Non-pigmented ciliary epithelial cell (primary cell): ENCODE results near the gene DOCK7.
"Not testable (repeated sequence)": the region's sequence is repeated elsewhere in the genome, so short reads cannot be mapped to it uniquely, and the experiment has no call there.

ENCODE experiments used
- DNase-seq: peaks from one replicate; pipeline ENCODE4 v3.0.0-alpha.2; 2010; ENCODE audit warnings: low read depth

DOCK7 gene

DNA sequence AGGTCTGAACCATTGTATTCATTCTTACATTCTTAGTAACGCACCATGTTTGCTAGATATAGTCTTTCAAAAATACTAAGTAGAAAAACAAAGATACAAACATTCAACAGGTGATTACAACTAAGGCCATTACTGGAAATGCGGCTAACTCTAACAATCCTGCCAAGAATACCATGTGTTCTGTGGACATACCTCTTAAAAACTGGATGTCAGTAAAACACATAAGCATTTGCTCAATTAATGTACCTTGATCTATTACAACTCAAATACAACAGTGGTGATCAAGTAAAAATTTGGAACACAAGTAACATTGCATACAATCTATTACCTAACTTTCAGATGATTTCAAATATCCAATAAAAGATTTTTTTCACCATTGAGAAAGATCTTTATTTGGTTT lies 75.4 kb downstream of the DOCK7 start:
- DNase-seq, result no peak

DNA sequence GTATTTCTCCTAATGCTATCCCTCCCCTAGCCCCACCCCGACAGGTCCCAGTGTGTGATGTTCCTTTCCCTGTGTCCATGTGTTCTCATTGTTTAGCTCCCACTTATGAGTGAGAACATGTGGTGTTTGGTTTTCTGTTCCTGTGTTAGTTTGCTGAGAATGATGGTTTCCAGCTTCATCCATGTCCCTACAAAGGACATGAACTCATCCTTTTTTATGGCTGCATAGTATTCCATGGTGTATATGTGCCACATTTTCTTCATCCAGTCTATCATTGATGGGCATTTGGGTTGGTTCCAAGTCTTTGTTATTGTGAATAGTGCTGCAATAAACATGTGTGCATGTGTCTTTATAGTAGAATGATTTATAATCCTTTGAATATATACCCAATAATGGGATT lies 77.6 kb downstream of the DOCK7 start:
- DNase-seq, result not testable (repeated sequence)

DNA sequence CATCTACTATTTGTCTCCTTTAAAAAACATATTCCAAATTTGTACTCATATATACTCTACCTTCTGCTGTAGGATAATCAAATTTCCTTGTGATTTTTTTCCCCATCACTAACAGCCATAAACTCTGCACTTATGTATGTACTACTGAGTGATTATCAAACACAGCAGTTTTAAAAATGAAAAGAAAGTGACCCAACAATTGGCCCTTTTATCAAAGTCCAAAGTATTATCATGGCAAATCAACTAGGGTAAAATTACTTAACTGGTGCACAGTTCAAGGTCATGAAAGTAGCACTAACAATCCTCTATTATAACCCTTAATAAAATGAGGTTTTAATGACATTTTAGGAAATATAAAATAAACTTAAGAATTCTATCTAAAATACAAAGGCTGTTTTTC lies 79.3 kb downstream of the DOCK7 start:
- DNase-seq, result no peak

- DNase-seq, result peak; percentile 19
Measured at GRCh38 chr1:62601457-62601856, 86.7 kb downstream of the DOCK7 start.

DNA sequence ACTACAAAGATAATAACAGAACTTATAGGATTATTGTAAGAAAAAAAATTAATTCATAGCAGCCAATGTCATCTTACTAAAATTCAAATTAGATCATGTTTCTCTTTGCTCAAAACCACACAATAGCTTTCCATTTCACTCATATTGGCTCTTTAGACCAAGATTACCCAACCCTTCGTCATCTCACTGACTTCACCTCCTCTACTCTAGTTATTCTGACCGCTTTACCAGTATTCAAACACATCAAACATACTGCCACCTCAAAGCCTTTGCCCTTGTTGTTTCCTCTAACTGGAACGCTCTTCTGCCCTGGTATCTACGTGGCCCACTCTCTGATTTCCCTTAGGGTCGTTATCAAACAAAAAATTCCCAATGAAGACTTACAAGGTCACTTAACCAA lies 89.1 kb downstream of the DOCK7 start:
- peak; percentile 20 for DNase-seq

GRCh38 chr1:62597281-62597680 lies 90.9 kb downstream of the DOCK7 start, which contains the start of gene ANGPTL3:
TSS of gene ANGPTL3 (plus strand) at chr1:62597520. CDS start at chr1:62597567, 47 bp downstream.
- no peak for DNase-seq

- no peak for DNase-seq
Measured at GRCh38 chr1:62595647-62596046, 92.5 kb downstream of the DOCK7 start.

DNA sequence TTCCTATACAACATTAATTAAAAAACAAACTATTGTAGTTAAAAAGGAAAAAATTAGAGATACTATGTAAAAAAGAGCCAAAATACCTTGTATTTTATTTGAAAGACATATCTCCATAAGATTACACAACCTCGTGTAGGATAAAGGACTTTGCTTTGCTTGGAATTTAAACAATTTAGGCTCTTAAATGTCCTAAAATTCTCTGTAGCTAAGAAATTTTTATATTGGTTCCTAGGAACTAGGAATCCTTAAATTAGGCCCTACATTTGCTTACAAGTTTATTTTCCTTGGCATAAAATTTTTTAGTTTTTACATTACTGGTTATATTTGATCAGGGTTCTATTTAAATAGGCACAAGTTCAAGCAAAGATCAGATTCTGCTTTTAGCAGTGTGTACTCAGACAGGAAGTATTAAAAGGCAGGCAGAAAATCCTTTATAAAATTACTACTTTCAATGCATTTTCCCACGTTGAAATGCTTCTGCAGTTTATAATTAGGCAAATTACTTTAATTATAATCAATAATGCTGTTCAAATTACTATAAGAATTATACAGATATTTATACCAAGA lies 94.3 kb downstream of the DOCK7 start:
- no peak for DNase-seq

DNA sequence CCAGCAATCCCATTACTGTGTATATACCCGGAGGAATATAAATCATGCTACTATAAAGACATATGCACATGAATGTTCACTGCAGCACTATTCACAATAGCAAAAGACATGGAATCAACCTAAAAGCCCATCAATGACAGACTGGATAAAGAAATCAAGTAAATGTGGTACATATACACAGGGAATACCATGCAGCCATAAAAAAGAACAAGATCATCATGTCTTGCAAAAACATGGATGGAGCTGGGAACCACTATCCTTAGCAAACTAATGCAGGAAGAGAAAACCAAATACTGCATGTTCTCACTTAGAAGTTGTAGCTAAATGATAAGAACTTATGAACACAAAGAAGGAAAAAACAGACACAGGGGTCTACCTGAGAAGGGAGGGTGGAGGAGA lies 97.2 kb downstream of the DOCK7 start:
- no peak for DNase-seq

- no peak for DNase-seq
Measured at GRCh38 chr1:62590255-62590969, 97.8 kb downstream of the DOCK7 start.

DNA sequence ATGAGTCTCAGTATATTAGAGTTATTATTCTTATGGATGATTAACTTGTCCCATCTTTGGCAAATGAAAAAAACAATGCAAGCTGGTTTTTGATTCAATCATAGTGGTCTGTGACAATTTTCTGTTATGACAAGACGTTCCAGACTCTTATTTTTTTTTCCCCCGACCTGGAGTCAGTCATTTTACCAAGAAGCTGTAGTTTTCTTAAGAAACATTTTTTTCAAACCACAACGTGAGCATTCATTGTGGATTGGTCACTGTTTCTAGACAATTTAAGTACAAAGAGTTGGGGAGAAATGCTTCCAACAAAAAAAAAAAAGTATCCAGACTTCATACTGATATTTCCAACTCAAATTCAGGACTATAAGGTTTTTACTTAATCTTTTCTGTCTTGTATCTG lies 98.9 kb downstream of the DOCK7 start:
- peak; percentile 56 for DNase-seq

DNA sequence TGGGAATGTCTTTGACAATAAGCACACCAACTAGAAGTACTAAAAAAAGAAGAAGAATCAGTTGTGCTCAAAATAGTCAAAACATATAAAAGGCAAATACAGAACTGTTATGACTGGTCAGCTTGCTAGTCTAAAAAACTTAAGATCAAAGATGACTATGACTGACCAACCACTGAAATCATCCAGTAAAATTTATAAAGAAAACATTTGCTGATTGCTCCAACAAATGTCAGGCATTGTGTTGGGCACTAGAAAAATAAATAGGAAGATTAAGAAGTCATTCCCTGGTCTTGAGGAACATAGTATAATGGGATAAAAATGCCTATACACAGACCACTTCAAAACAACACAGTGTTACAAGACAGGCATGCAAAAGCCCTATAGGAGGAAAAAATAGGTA lies 100.2 kb downstream of the DOCK7 start:
- peak; percentile 26 for DNase-seq

DNA sequence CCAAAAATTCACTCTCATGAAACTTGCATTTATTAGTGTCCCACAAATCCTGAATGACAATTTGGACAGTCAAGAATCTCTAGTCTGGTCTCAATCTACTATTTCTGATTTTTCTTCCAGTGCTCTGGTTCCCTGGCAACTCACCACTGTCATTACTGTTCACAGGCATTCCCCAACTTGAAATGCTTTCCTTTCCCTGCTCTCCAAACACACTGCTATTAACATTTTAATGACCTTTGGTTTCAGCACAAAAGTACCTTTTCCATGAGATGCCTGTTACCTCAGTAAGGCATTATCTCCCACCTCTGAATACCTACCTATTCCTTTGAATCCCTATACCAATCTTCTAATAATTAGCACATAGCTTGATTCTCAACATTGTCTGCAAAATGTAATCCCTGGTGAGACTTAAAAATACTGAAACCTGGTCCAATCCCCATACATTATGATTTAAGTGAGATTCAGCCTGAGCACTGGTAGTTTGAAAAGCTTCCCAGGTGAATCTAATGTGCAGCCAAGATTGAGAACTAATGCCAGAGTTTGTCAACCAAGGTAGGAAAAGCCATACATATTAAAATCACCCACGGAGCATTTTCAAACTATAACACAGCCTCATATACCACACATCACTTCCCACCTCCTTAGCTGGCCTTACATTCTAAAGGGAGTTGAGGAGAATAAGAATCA lies 102.6 kb downstream of the DOCK7 start:
- DNase-seq, result no peak

GRCh38 chr1:62573675-62574074 lies 114.5 kb downstream of the DOCK7 start:
- DNase-seq, result no peak

DNA sequence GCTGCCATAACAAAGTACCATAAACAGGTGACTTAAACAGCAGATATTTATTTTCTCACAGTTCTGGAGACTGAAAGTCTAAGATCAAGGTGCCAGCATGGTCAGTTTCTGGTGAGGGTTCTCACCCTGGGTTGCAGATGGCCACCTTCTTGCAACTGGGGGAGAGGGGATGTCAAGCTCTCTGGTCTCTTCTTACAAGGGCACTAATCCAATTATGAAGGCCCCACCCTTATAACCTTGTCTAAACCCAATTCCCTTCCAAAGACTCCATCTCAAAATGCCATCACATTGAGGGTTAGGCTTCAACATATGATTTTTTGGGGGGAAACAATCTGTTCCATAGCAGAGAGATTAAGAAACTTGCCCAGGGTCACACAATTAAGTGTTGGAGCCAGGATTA lies 115.7 kb downstream of the DOCK7 start:
- no peak for DNase-seq

- DNase-seq, result not testable (repeated sequence)
Measured at GRCh38 chr1:62571517-62571916, 116.7 kb downstream of the DOCK7 start.

GRCh38 chr1:62567926-62568325 lies 120.3 kb downstream of the DOCK7 start:
- DNase-seq, result not testable (repeated sequence)

GRCh38 chr1:62567182-62567581 lies 121.0 kb downstream of the DOCK7 start:
- not testable (repeated sequence) for DNase-seq

- no peak for DNase-seq
Measured at GRCh38 chr1:62561306-62561705, 126.9 kb downstream of the DOCK7 start.

DNA sequence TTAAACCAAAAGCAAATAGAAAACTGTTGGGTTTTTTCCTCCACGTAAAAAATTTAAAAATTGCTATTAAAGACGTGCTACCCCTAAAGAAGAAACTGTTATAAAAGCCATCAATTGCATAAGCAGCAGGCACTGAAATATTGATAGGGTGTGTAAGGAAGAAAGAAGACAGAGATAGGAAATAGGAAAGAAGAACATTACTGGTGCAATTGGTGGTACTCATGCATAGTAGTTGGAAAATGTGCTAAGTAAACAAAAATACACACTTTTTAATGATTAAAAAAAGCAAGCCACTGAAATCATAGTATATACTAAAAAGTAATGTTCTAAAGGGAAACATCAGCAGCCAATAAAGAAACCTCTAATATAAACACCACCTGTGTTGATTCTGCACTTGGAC lies 143.6 kb downstream of the DOCK7 start:
- DNase-seq, result no peak

DNA sequence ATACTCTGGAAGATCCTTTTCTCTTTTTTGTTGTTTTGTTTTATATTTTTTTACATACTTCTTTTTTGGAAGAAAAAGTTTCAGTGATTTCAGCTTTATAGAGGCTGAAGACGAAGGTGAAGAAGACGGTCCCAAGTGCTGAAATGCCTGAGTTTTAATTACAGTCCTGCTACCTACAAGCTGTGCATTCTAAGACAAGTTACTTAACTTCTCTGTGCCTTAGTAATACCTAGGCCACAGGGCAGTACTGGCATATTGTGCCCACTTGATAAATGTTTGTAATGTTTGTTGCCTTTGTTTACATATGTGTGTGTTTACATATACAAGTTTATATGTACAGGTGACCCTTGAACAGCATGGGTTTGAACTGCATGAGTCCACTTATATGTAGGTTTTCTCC lies 147.1 kb downstream of the DOCK7 start:
- no peak for DNase-seq

GRCh38 chr1:62539028-62539447 lies 149.1 kb downstream of the DOCK7 start:
- DNase-seq, result no peak

DNA sequence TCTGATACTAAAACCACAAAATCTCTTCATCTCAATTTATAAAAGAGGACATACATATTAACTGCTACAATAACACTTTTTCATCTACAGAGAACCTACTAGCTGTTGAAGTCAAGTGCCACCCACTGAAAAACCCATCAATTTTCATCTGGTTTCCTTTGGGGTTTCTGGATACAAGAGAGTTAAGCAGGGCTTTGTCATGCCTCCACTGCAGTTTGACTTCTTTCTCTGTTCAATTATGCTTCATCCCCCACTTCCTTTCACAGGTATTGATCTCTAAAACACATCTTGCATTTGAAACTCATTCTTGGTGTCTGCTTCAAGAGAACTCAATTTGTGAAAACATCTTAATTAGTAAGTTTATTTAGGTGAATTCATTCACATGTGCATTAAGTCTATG lies 151.3 kb downstream of the DOCK7 start:
- DNase-seq, result no peak
